G401 (cell line): ENCODE data around the gene BPIFB4. TPM values are rescaled to one million over a fixed set of nuclear protein-coding genes. Genes with fewer than 3 reads are reported as not detected.
"Not testable (repeated sequence)": the region's sequence is repeated elsewhere in the genome, so short reads cannot be mapped to it uniquely, and the experiment has no call there.

Source experiments
- DNase-seq: peaks from one replicate; pipeline ENCODE4 v3.0.0-alpha.2; 2015; ENCODE audit warnings: low spot score
- in situ Hi-C: cut with HindIII; loops from 2 replicates; pipeline ENCODE4 v1.10.0; 2016; ENCODE audit warnings: low sequenced_read_pairs, mixed read lengths
- total RNA-seq: library from RNA; depleted of rRNA; stranded (reverse); fragments of >200 nt; shearing (Covaris generic); gene quantifications from 2 replicates; pipeline ENCODE4 v1.2.3, GENCODE V29; 2014

Gene BPIFB4
- total RNA-seq, 1 experiment from 2014 or later, result not detected

DNA sequence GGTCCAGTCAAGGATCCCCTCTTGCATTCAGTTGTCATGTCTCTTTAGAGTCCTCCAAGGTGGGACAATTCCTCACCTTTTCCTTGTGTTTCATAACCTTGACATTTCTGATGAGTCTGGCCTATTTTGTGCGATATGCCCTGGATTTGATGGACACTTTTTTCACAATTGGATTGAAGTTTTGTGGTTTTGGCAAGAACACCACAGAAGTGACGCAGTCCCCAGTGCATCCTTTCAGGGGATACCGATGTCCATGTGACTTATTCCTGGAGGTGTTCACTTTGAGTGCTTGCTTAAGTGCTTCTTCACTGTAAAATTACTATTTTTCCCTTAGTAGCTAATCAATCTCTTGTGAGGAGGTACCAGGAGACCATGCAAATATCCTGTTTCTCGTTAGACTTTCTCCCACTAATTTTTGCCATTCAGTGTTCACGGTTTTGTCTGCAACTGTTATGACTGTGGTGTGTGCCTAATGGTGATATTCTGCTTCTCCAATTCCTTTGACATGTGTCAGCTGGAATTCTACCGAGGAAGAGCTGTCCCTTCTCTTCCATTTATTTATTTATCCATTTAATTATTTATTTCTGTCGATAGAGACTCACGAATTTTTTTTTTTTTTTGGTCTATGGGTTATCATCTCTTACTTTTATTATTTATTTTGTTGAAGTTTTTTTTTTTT lies 30.8 kb downstream of the BPIFB4 start:
- in situ Hi-C loops, result no loop called here
- no peak for DNase-seq

GRCh38 chr20:33111306-33111705 lies 31.9 kb downstream of the BPIFB4 start:
- in situ Hi-C loops, result no loop called here
- DNase-seq, result no peak

- in situ Hi-C loops, result no loop called here
- no peak for DNase-seq
Observed at GRCh38 chr20:33112547-33113386, 33.3 kb downstream of the BPIFB4 start.

GRCh38 chr20:33113387-33113908 lies 34.0 kb downstream of the BPIFB4 start:
- in situ Hi-C loops, result no loop called here
- no peak for DNase-seq

DNA sequence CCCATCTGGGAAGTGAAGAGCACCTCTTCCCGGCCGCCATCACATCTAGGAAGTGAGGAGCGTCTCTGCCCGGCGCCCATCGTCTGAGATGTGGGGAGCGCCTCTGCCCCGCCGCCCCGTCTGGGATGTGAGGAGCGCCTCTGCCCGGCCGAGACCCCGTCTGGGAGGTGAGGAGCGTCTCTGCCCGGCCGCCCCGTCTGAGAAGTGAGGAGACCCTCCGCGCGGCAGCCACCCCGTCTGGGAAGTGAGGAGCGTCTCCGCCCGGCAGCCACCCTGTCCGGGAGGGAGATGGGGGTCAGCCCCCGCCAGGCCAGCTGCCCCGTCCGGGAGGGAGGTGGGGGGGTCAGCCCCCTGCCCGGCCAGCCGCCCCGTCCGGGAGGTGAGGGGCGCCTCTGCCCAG lies 36.1 kb downstream of the BPIFB4 start:
- DNase-seq, in situ Hi-C loops: not testable (repeated sequence)

DNA sequence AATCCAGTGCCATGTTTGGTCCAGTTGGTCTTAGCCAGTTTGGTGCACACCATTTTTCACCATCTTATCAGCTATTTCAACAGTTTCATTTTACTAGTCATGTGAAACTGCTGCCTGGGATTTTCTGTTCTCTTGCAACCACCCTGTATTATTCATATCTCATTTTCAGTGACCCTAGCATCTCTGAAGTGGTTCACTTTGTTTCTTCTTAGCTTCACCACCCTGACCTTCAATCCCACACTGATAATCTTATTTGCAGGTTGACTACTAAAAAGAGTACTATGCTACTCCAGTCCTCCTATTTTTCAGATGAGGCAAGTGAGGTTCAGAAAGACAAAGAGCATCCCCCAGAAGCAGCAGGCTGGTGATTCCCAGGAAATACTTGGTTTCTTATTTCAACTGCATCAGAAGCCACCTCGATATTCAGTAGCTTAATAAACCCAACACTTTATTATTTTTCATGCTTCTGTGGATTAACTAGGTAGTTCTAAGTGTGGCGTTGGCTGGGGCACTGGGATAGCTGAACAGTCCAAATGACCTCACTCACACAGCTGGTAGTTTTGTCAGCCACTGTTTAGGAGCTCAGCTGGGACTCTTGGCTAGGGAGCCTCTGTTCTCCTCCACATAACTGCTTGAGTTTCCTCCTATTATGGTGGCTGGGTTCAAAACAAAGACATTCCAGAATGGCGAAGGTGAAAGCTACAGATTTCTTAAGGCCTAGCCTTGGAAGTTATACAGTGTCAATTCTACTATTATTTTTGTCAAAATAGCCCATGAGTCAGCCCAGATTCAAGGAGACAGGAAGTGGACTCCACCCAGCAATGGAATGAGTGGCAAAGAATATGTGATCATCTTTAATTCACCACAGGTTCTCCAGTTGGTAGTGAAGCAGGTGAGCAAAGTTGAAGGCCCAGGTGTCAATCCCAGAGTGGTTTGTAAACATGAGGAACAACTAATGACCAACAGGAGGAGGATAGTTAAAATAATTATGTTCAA lies 40.6 kb downstream of the BPIFB4 start:
- DNase-seq, result no peak
- in situ Hi-C loops, result no loop called here

- in situ Hi-C loops, result no loop called here
- DNase-seq, result no peak
Observed at GRCh38 chr20:33120934-33121333, 41.5 kb downstream of the BPIFB4 start.

- in situ Hi-C loops, DNase-seq: not testable (repeated sequence)
Observed at GRCh38 chr20:33122297-33122696, 42.9 kb downstream of the BPIFB4 start.

DNA sequence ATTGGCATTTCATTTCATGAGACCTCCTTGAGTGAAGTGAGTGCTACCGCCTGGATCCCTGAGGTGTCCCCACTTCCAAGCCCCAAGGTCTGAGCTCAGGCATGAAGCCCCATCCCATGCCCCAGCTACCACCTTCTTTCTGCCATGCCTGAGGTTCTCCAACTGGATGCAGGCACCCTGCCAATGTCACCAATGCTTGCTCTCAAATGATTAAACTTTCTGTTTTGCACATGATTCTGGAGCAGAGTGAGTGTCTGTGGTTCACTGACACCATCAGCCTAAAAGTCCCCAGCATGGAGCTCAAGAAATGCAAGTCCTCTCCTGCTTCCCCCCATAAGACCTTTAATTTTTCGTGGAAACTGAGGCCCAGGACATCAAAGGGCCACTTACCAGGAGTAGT lies 44.8 kb downstream of the BPIFB4 start:
- DNase-seq, result no peak
- in situ Hi-C loops, result no loop called here

DNA sequence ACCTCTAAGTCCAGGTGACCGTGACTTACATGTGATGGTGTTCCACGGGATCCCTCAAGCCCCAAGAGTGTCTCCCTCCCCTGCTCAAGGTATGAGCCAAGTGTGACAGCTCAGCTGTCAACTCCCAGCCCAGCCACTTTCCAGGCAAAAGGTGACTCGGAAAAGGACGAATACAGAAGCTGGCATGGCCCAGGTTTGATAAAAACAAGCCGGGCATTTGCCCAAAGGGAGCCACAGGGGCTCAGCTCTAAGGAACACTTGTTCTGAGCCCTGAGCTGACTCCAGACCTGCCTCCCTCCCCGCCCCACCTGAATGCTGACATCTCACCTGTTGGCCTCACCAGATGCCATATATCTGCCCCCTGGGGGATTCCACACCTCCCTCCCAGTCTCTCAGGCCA lies 45.6 kb downstream of the BPIFB4 start:
- DNase-seq, result no peak
- in situ Hi-C loops, result no loop called here

- no peak for DNase-seq
- in situ Hi-C loops, result no loop called here
Observed at GRCh38 chr20:33125983-33126382, 46.5 kb downstream of the BPIFB4 start.

DNA sequence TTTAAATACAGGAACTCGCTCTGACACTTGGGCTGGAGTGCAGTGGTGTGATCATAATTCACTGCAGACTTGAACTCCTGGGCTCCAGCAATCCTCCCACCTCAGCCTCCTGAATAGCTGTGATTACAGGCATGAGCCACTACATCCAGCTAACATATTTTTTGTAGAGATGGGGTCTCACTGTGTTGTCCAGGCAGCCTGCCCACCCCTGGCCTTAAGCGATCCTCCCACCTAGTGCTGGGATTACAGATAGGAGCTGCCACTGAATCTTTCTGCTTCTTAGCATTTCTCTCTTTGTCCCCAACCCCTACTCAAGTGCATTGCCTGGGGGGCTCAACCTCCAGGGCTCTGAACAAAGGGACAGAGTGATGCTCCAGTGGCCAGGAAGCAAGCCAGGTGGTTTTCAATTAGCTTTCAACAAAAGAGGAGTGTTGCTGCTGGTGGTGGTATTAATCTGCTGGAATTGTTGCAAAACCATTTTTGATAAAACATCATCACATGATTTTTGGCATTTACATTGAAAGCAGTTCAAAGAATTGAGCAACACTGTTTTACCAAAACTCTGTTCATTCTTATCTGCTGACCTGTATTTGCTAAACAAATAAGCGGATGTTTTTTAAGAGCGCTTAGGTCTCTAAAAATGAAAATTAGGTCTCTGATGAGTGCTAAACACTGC lies 48.1 kb downstream of the BPIFB4 start:
- no peak for DNase-seq
- in situ Hi-C loops, result no loop called here

- DNase-seq, result no peak
- in situ Hi-C loops, result no loop called here
Observed at GRCh38 chr20:33130568-33131061, 51.2 kb downstream of the BPIFB4 start.

DNA sequence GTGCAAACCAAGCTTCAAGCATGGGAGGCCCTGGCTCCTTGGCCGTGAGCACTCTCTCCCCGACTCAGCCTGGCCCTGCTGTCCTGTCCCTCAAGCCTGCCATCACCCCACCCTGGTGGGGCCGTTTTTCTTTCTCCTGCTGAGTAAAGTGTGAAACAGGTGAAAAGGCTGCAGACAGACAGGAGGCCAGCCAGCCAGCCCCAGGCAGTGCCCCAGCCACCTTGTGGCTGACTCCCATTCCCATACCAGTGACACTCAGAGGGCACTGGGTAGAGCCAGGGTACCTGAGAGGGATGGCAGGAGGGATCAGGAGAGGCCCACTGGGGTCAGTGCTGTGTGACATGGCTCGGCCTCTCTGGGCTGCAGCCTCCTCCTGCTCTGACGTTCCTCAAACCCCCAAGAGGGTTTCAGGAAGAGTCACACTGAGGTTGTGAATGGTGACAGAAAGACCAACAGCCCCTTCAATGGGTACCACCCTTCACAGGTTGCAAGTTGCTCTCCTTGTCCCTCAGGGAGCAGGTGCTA lies 52.6 kb downstream of the BPIFB4 start:
- no peak for DNase-seq
- in situ Hi-C loops, result no loop called here

- no peak for DNase-seq
- in situ Hi-C loops, result no loop called here
Observed at GRCh38 chr20:33132513-33133372, 53.3 kb downstream of the BPIFB4 start.

DNA sequence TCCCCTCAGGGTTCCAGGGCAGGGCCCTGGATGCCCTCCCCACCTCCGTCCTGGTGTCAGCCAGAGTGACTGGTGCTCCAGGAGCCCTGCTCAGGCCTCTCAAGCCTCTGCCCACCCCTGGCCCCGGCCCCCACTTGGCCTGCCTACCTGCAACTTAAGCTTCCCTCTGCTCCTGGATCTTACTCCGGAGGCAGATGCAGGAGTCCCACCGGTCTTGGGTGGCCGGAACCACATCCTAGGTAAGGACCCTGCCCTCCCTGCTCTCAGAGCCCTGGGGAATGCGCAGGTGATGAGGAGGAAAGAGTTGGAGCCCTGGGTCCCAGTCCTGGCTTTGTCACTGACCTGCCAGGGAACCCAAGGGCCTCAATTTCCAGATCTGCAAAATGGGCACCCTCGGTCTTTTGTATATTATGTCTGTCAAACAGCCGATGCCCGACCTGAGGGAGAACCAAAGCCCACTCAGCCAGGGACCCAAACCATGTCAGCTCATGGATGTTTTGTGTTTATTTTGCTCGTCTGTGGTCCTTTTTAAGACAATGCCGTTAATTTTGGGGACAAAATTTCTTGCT lies 54.0 kb downstream of the BPIFB4 start:
- DNase-seq, result no peak
- in situ Hi-C loops, result no loop called here

- in situ Hi-C loops, result no loop called here
- no peak for DNase-seq
Observed at GRCh38 chr20:33137195-33137594, 57.8 kb downstream of the BPIFB4 start.
